Brain microvascular endothelial cell (primary cell): ENCODE data around the gene EDDM3A.
"Not testable (repeated sequence)": the region's sequence is repeated elsewhere in the genome, so short reads cannot be mapped to it uniquely, and the experiment has no call there.

Experiments
- DNase-seq: peaks from one replicate; pipeline ENCODE4 v3.0.0-alpha.2; 2020
- H3K27ac ChIP-seq: fragments of 250-450 bp; sonication (Bioruptor Pico); 2 replicates; pipeline ENCODE4 v1.5.1; 2020; ENCODE audit warnings: mild to moderate bottlenecking, moderate library complexity
- H3K27me3 ChIP-seq: fragments of 250-450 bp; sonication (Bioruptor Pico); replicated peaks from 2 replicates; pipeline ENCODE4 v1.5.1; 2020; ENCODE audit warnings: mild to moderate bottlenecking
- H3K36me3 ChIP-seq: fragments of 250-450 bp; sonication (Bioruptor Pico); replicated peaks from 2 replicates; pipeline ENCODE4 v1.5.1; 2020; ENCODE audit warnings: mild to moderate bottlenecking
- H3K4me3 ChIP-seq: 2 replicates; pipeline ENCODE4 v1.5.1; 2011; ENCODE audit warnings: low read depth, mild to moderate bottlenecking, control low read depth, low read length, moderate library complexity
- CTCF ChIP-seq: IDR thresholded peaks from 2 replicates; pipeline ENCODE4 v1.5.1; 2011; ENCODE audit warnings: low read depth, mild to moderate bottlenecking, moderate library complexity, low read length, control low read depth, inconsistent platforms; ENCODE audit errors: missing control alignments
- in situ Hi-C: cut with HindIII; loops from 2 replicates; pipeline ENCODE4 v1.10.0; 2017; ENCODE audit warnings: low sequenced_read_pairs, low pct_ligation_motif_present

Gene EDDM3A

GRCh38 chr14:20751963-20752562, 6.4 kb downstream of the EDDM3A start:
- in situ Hi-C loops, result no loop called here
- no peak for DNase-seq
- TF ChIP-seq CTCF, result no peak
- H3K27me3 ChIP-seq, result no peaks in the 10 kb centered on the region
- H3K27ac ChIP-seq, result no peak overlapping the region
- H3K4me3 ChIP-seq, result no peak overlapping the region
- H3K36me3 ChIP-seq, result no peaks in the 10 kb centered on the region

- Histone ChIP-seq H3K27me3 (no peaks in the 10 kb centered on the region), H3K4me3 (no peak overlapping the region), H3K36me3 (no peaks in the 10 kb centered on the region), H3K27ac (no peak overlapping the region)
- no peak for TF ChIP-seq CTCF
- in situ Hi-C loops, result no loop called here
- no peak for DNase-seq
Observed at GRCh38 chr14:20754308-20754707, 8.6 kb downstream of the EDDM3A start.

- TF ChIP-seq CTCF, result no peak
- Histone ChIP-seq H3K27me3 (no peaks in the 10 kb centered on the region), H3K27ac (no peak overlapping the region), H3K36me3 (no peaks in the 10 kb centered on the region), H3K4me3 (no peak overlapping the region)
- in situ Hi-C loops, result no loop called here
- no peak for DNase-seq
Observed at GRCh38 chr14:20755037-20755436, 9.3 kb downstream of the EDDM3A start.

GRCh38 chr14:20757965-20758364, 12.3 kb downstream of the EDDM3A start:
- TF ChIP-seq CTCF, result no peak
- H3K36me3 ChIP-seq, result no peaks in the 10 kb centered on the region
- no peak overlapping the region for H3K27ac ChIP-seq
- no peak overlapping the region for H3K4me3 ChIP-seq
- no peaks in the 10 kb centered on the region for H3K27me3 ChIP-seq
- in situ Hi-C loops, result no loop called here
- no peak for DNase-seq

- H3K27ac ChIP-seq, H3K36me3 ChIP-seq, H3K4me3 ChIP-seq, H3K27me3 ChIP-seq, DNase-seq, in situ Hi-C loops: not testable (repeated sequence)
Observed at GRCh38 chr14:20759465-20759864, 13.8 kb downstream of the EDDM3A start.

GRCh38 chr14:20760950-20761349, 15.3 kb downstream of the EDDM3A start:
- no peak for TF ChIP-seq CTCF
- H3K4me3 ChIP-seq, result no peak overlapping the region
- no peaks in the 10 kb centered on the region for H3K27me3 ChIP-seq
- no peaks in the 10 kb centered on the region for H3K36me3 ChIP-seq
- no peak overlapping the region for H3K27ac ChIP-seq
- in situ Hi-C loops, result no loop called here
- no peak for DNase-seq
